GM23338 (cell line): ENCODE results near the gene ARRDC2. TPM values are rescaled to one million over a fixed set of nuclear protein-coding genes. Genes with fewer than 3 reads are reported as not detected.

Experiments
- ATAC-seq: fragments of 200-7000 bp; cut with Tn5 transposase; 3 replicates; pipeline ENCODE4 v1.9.1; 2020
- DNase-seq: peaks from one replicate; pipeline ENCODE4 v3.0.0-alpha.2; 2015; ENCODE audit warnings: low spot score
- H2AFZ ChIP-seq: fragments of 200-600 bp; sonication (generic); 2 replicates; pipeline ENCODE4 v1.8.0; 2016; ENCODE audit warnings: antibody characterized with exemption, mild to moderate bottlenecking, moderate library complexity
- H3F3A ChIP-seq: fragments of 200-600 bp; sonication (generic); replicated peaks from 2 replicates; pipeline ENCODE4 v1.8.0; 2017; ENCODE audit warnings: antibody characterized with exemption, mixed run types, low read depth
- H3K27ac ChIP-seq: fragments of 200-600 bp; sonication (generic); 2 replicates; pipeline ENCODE4 v1.6.1; 2016; ENCODE audit warnings: low read depth
- H3K27me3 ChIP-seq: fragments of 200-600 bp; sonication (generic); 2 replicates; pipeline ENCODE4 v1.8.0; 2016; ENCODE audit warnings: mild to moderate bottlenecking, mixed run types, moderate library complexity; ENCODE audit not compliant: insufficient read depth
- H3K36me3 ChIP-seq: fragments of 200-600 bp; sonication (generic); 2 replicates; pipeline ENCODE4 v1.8.0; 2016; ENCODE audit warnings: mild to moderate bottlenecking; ENCODE audit not compliant: insufficient read depth
- H3K4me1 ChIP-seq: fragments of 200-600 bp; sonication (generic); 2 replicates; pipeline ENCODE4 v1.8.0; 2016; ENCODE audit warnings: mild to moderate bottlenecking, moderate library complexity; ENCODE audit not compliant: insufficient read depth
- H3K4me2 ChIP-seq: fragments of 200-600 bp; sonication (generic); 2 replicates; pipeline ENCODE4 v1.7.1; 2017; ENCODE audit warnings: mixed run types
- H3K4me3 ChIP-seq: fragments of 200-600 bp; sonication (generic); 2 replicates; pipeline ENCODE4 v1.6.1; 2016; ENCODE audit warnings: mixed run types
- H3K79me2 ChIP-seq: fragments of 200-600 bp; sonication (generic); replicated peaks from 2 replicates; pipeline ENCODE4 v1.8.0; 2017; ENCODE audit warnings: mild to moderate bottlenecking; ENCODE audit not compliant: insufficient read depth
- H3K9me2 ChIP-seq: fragments of 200-600 bp; sonication (generic); 2 replicates; pipeline ENCODE4 v1.8.0; 2017; ENCODE audit not compliant: insufficient read depth
- H4K20me1 ChIP-seq: fragments of 200-600 bp; sonication (generic); replicated peaks from 2 replicates; pipeline ENCODE4 v1.8.0; 2017; ENCODE audit warnings: mild to moderate bottlenecking; ENCODE audit not compliant: insufficient read depth
- H3K27ac Mint-ChIP-seq: 2 replicates; pipeline ENCODE4 v1.8.0; 2020; ENCODE audit warnings: inconsistent platforms, mild to moderate bottlenecking, moderate library complexity, mixed read lengths
- H3K27me3 Mint-ChIP-seq: 3 replicates; pipeline ENCODE4 v1.8.0; 2022; ENCODE audit warnings: low read depth, mild to moderate bottlenecking, moderate library complexity, mixed read lengths, inconsistent platforms; ENCODE audit not compliant: insufficient read depth, poor library complexity
- H3K36me3 Mint-ChIP-seq: 3 replicates; pipeline ENCODE4 v1.8.0; 2021; ENCODE audit warnings: low read depth, mild to moderate bottlenecking, inconsistent platforms, moderate library complexity, mixed read lengths
- H3K4me1 Mint-ChIP-seq: 3 replicates; pipeline ENCODE4 v1.8.0; 2020; ENCODE audit warnings: mild to moderate bottlenecking, inconsistent platforms, mixed read lengths
- H3K4me3 Mint-ChIP-seq: 3 replicates; pipeline ENCODE4 v1.8.0; 2021; ENCODE audit warnings: moderate library complexity, mild to moderate bottlenecking, inconsistent platforms, mixed read lengths
- H3K9me3 Mint-ChIP-seq: 3 replicates; pipeline ENCODE4 v1.8.0; 2020; ENCODE audit warnings: moderate library complexity, mild to moderate bottlenecking, inconsistent platforms, mixed read lengths
- CREB1 ChIP-seq: fragments of 250-450 bp; sonication (Bioruptor Pico); IDR thresholded peaks from 2 replicates; pipeline ENCODE4 v1.5.0; 2020; ENCODE audit warnings: low read depth, mild to moderate bottlenecking, moderate library complexity
- CTCF ChIP-seq, 2 experiments: fragments of 200-600 bp in 1 of 2; sonication (generic) in 1 of 2; conservative IDR thresholded peaks; 2 replicates each; pipeline versions ENCODE4 v1.5.1 to v1.6.1; 2016 to 2017; ENCODE audit warnings: antibody characterized with exemption in 2 of 2, low read depth in 2 of 2, mild to moderate bottlenecking in 2 of 2, moderate library complexity in 1 of 2
- ETS1 ChIP-seq: IDR thresholded peaks from 2 replicates; pipeline ENCODE4 v1.6.1; 2016; ENCODE audit warnings: antibody characterized with exemption
- EZH2 ChIP-seq: fragments of 200-600 bp; sonication (generic); IDR thresholded peaks from one replicate; pipeline ENCODE4 v1.8.0; 2017; ENCODE audit warnings: antibody characterized with exemption, mild to moderate bottlenecking, low read depth; ENCODE audit not compliant: unreplicated experiment
- EZH2phosphoT487 ChIP-seq: fragments of 200-600 bp; sonication (generic); IDR thresholded peaks from one replicate; pipeline ENCODE4 v1.8.1; 2018; ENCODE audit warnings: antibody characterized with exemption; ENCODE audit not compliant: unreplicated experiment
- JUNB ChIP-seq: IDR thresholded peaks from one replicate; pipeline ENCODE4 v1.6.1; 2016; ENCODE audit warnings: antibody characterized with exemption; ENCODE audit not compliant: unreplicated experiment
- NANOG ChIP-seq: IDR thresholded peaks from 2 replicates; pipeline ENCODE4 v1.6.1; 2016; ENCODE audit warnings: antibody characterized with exemption, borderline replicate concordance
- POLR2AphosphoS5 ChIP-seq: IDR thresholded peaks from 2 replicates; pipeline ENCODE4 v1.6.1; 2016; ENCODE audit warnings: antibody characterized with exemption, low read depth
- REST ChIP-seq: IDR thresholded peaks from one replicate; pipeline ENCODE4 v1.6.1; 2018; ENCODE audit warnings: antibody characterized with exemption; ENCODE audit not compliant: unreplicated experiment
- STAT1 ChIP-seq: IDR thresholded peaks from one replicate; pipeline ENCODE4 v1.6.1; 2016; ENCODE audit warnings: antibody characterized with exemption; ENCODE audit not compliant: unreplicated experiment
- ZNF114 ChIP-seq: fragments of 250-450 bp; sonication (Bioruptor Pico); IDR thresholded peaks from 2 replicates; pipeline ENCODE4 v1.5.0; 2020; ENCODE audit warnings: mild to moderate bottlenecking, moderate library complexity
- ZNF331 ChIP-seq: fragments of 250-450 bp; sonication (Bioruptor Pico); IDR thresholded peaks from 2 replicates; pipeline ENCODE4 v1.5.0; 2020; ENCODE audit warnings: low read depth, mild to moderate bottlenecking, moderate library complexity
- ZNF462 ChIP-seq: fragments of 250-450 bp; sonication (Bioruptor Pico); IDR thresholded peaks from 2 replicates; pipeline ENCODE4 v1.5.0; 2020; ENCODE audit warnings: mild to moderate bottlenecking, moderate library complexity
- polyA plus RNA-seq: library from polyadenylated mRNA; unstranded; fragments of >200 nt; fragmentation: Nextera tagmentation; extraction: Ambion mirVana; gene quantifications from 2 replicates; pipeline ENCODE4 v1.2.1, GENCODE V29; 2016
- total RNA-seq: library from RNA; depleted of rRNA; stranded (reverse); fragments of >200 nt; shearing (Covaris generic); gene quantifications from 2 replicates; pipeline ENCODE4 v1.2.3, GENCODE V29; 2014

ARRDC2 gene
- total and polyA plus RNA-seq, 2 experiments from 2014 or later, result 2.4 to 7.1 TPM

GRCh38 chr19:18060472-18060871 lies 52.5 kb downstream of the ARRDC2 start:
- Histone ChIP-seq H3K4me2 (no peak overlapping the region), H3K36me3 (no peaks in the 10 kb centered on the region), H2AFZ (0 out of 2 replicates have a peak overlapping the region, but pooled peaks have one; percentile 78), H3K79me2 (no peaks in the 10 kb centered on the region), H3K27ac (no peak overlapping the region), H3K4me3 (no peak overlapping the region), H3K9me2 (no peaks in the 10 kb centered on the region), H3F3A (0 out of 2 replicates have a peak, but pooled peaks cover 5% of the 10 kb centered on the region), H3K27me3 (no peaks in the 10 kb centered on the region), H4K20me1 (no peaks in the 10 kb centered on the region), H3K4me1 (no peaks in the 10 kb centered on the region)
- Mint-ChIP-seq H3K9me3 (no peaks in the 10 kb centered on the region), H3K27me3 (peaks cover 20% of the 10 kb centered on the region), H3K36me3 (no peaks in the 10 kb centered on the region), H3K27ac (no peak overlapping the region), H3K4me1 (0 out of 3 replicates have a peak, but pooled peaks cover 2% of the 10 kb centered on the region), H3K4me3 (no peak overlapping the region)
- TF ChIP-seq ETS1 (no peak), REST (no peak), STAT1 (no peak), EZH2 (no peak), POLR2AphosphoS5 (no peak), ZNF114 (CRISPR knock-in tag) (no peak), NANOG (no peak), CREB1 (no peak), JUNB (no peak), ZNF462 (CRISPR knock-in tag) (no peak), EZH2phosphoT487 (no peak), ZNF331 (CRISPR knock-in tag) (no peak), CTCF (conservative IDR thresholded peaks at IDR 0.05; ENCODE audit: low read depth in 2 of 2) (no peak)
- DNase-seq (peak; percentile 41), ATAC-seq (no peak)
